GM12873 (cell line): ENCODE measurements around the gene ERC1.

ENCODE experiments used
- CTCF ChIP-seq: IDR thresholded peaks from 2 replicates; pipeline ENCODE4 v1.5.1; 2012; ENCODE audit warnings: low read depth, mild to moderate bottlenecking, moderate library complexity, low read length, control low read depth; ENCODE audit not compliant: insufficient read depth; ENCODE audit errors: missing control alignments

Gene ERC1

DNA sequence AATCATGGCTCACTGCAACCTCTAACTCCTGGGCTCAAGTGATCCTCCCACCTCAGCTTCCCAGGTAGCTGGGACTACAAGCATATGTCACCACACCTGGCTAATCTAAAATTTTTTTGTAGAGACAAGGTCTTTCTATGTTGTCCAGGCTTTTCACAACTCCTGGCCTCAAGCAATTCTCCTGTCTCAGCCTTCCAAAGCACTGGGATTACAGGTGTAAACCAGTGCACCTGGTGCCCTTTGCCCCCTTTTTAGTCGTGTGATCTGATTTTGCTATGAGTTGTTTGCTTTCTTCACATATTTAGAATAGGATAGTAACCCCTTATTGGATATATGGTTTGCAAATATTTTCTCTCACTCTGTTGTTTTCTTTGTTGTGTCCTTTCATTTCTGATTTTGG lies 39.8 kb upstream of the ERC1 start:
- no peak for TF ChIP-seq CTCF

GRCh38 chr12:953776-954175 lies 37.2 kb upstream of the ERC1 start:
- TF ChIP-seq CTCF = no peak

GRCh38 chr12:954741-955140 lies 36.3 kb upstream of the ERC1 start:
- TF ChIP-seq CTCF = no peak

DNA sequence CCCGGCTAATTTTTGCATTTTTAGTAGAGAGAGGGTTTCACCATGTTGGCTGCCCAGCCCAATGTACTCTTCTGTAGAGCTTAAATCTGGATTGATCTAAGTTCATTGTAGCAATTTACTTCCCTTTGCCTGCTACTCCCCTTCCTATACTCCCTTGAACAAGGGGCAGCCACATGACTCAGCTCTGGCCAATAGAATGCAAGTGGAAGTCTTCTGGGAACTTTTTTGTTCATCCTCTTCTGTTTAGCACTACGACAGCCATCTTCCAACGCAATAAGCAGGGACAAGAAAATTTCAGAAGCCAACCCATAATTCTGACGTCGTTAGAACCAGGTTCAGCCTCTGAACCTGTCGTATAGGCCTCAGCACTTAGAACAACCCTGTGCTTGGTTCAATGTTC lies 35.1 kb upstream of the ERC1 start:
- no peak for TF ChIP-seq CTCF

GRCh38 chr12:958588-959123 lies 32.4 kb upstream of the ERC1 start:
- no peak for TF ChIP-seq CTCF

DNA sequence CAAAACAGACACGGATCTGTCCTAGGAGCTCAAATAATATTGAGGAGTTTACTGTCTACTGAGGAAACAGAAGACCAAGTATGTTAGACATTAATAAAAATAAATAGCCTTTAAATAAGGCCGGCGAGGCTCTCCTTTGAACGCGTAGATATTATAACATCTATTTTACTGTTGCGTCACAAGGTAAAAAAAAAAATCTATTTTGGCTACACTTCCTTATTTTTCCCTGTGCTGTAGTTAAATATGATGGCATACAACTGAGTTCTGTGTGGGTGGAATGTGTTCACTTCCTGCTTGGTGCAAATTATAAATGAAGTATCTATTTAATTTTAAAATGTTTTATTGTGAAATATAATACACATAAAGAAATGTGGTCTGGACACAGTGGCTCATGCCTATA lies 24.3 kb upstream of the ERC1 start:
- TF ChIP-seq CTCF = no peak

DNA sequence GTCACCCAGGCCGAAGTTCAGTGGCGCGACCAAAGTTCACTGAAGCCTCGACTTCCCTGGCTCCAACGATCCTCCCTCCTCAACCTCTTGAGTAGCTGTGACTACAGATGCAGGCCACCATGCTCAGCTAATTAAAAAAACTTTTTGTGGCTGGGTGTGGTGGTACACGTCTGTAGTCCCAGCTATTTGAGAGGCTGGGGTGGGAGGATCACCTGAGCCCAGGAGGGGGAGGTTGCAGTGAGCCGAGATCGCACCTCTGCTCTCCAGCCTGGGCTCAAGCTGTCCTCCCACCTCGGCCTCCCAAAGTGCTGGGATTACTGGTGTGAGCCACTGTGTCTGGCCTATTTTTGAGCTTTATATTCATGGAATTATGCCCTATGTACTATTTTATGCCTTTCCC lies 23.4 kb upstream of the ERC1 start:
- TF ChIP-seq CTCF = no peak

DNA sequence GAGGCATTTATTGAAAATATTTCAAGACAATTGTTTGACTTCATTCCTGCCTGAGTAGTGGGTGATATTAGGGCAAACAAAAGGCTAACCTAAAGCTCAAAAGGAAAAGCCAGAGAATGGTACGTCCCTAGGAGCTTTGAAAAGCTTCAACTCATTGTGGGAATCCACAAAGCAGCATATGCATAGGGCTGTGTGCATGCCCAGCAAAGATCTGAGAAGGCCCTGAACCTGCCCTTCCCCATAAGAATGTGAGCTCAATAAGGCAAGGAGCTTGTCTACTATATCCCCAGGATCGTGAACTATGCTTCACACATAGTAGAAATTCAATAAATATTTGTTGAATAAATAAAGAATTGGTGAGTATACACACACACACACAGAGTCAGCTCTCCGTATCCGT lies 22.5 kb upstream of the ERC1 start:
- no peak for TF ChIP-seq CTCF
